NCI-H1436 (cell line): ENCODE measurements around the gene DHTKD1.
A peak's percentile ranks its signal among the peaks of the same experiment; 100 is the strongest.
"Not testable (repeated sequence)": the region's sequence is repeated elsewhere in the genome, so short reads cannot be mapped to it uniquely, and the experiment has no call there.

ENCODE experiments used
- DNase-seq: peaks from one replicate; lab custom pipeline; 2025; lab: John Stamatoyannopoulos, UW

DHTKD1 gene

GRCh38 chr10:12067336-12067735, 1.4 kb upstream of the DHTKD1 start:
- no peak for DNase-seq

GRCh38 chr10:12071441-12071840, 2.7 kb downstream of the DHTKD1 start:
- DNase-seq: not testable (repeated sequence)

GRCh38 chr10:12073526-12073925, 4.8 kb downstream of the DHTKD1 start:
- no peak for DNase-seq

- no peak for DNase-seq
These were observed 8.9 kb downstream of the DHTKD1 start for GRCh38 chr10:12077580-12078180.

- DNase-seq: no peak
These were observed 12.7 kb downstream of the DHTKD1 start for GRCh38 chr10:12081470-12081869.

- DNase-seq: no peak
These were observed 13.3 kb downstream of the DHTKD1 start for GRCh38 chr10:12081879-12082557.

- DNase-seq: no peak
These were observed 20.2 kb downstream of the DHTKD1 start for GRCh38 chr10:12088919-12089318.

- DNase-seq: no peak
These were observed 22.7 kb downstream of the DHTKD1 start for GRCh38 chr10:12091421-12091820.

- not testable (repeated sequence) for DNase-seq
These were observed 28.6 kb downstream of the DHTKD1 start for GRCh38 chr10:12097361-12097760.

- no peak for DNase-seq
These were observed 29.0 kb downstream of the DHTKD1 start for GRCh38 chr10:12097791-12098190.

- no peak for DNase-seq
These were observed 30.2 kb downstream of the DHTKD1 start for GRCh38 chr10:12098966-12099365.

GRCh38 chr10:12103802-12104201, 35.0 kb downstream of the DHTKD1 start:
- DNase-seq: no peak

GRCh38 chr10:12107781-12108180, 39.0 kb downstream of the DHTKD1 start:
- no peak for DNase-seq

GRCh38 chr10:12109286-12109685, 40.5 kb downstream of the DHTKD1 start:
- no peak for DNase-seq

- DNase-seq: no peak
These were observed 42.8 kb downstream of the DHTKD1 start for GRCh38 chr10:12111528-12111927.

- DNase-seq: no peak
These were observed 44.9 kb downstream of the DHTKD1 start for GRCh38 chr10:12113627-12114026.

GRCh38 chr10:12121673-12122072, 52.9 kb downstream of the DHTKD1 start:
- no peak for DNase-seq

GRCh38 chr10:12129222-12130111, 60.7 kb downstream of the DHTKD1 start, which contains the start of gene SEC61A2:
Gene SEC61A2, plus strand, starts transcription at chr10:12129677. Its CDS starts 111 bp downstream, at chr10:12129788.
- peak; percentile 95 for DNase-seq

- DNase-seq: peak; percentile 39
These were observed 61.6 kb downstream of the DHTKD1 start for GRCh38 chr10:12130237-12130872.

- DNase-seq: no peak
These were observed 66.9 kb downstream of the DHTKD1 start for GRCh38 chr10:12135631-12136030.

GRCh38 chr10:12140038-12140437, 71.3 kb downstream of the DHTKD1 start:
- no peak for DNase-seq

GRCh38 chr10:12144538-12144937, 75.8 kb downstream of the DHTKD1 start:
- DNase-seq: no peak
